Measurements from ENCODE around the gene HSPA4.

HSPA4 gene

DNA sequence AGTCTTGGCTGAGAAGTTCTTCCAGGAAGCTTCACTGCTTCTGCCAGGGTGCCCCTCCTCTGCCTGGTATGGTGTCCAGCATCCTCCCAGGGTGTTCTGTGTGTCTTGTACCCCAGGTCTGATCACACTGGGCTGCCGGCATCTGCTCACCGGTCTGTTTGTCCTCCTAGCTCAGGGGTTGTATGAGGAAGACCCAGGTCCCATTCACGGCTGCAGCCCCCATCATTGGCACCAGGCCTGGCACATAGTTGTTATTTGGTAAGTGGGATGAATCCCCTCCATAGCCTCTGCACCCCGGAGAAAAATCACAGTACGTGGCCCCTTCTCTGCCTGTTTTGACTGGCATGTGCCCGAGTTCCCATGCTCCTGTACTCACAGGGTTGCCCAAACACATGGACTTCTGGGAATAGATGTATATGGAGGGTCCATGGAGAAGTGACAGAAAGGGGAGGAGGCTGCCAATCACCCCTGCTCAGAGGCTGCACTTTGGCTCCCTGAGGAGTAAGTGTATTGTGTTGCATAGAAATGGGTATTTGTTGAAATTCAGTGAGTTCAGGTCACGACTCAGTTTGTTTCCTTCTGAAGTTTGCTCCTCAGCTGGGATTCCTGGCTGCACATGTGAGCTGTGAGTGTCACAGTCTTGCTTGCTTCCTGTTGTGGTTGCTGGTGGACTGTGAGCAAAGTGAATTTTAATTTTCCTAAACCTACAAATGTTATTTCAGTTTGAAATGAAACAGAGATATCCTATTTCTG lies 96.2 kb downstream of the HSPA4 start:
- ChIA-PET POLR2A (no interaction called here), CTCF (no interaction called here)
- no peak overlapping the region for H3K4me3 ChIP-seq (ENCODE audit: low read depth, low read length)
- DNase-seq (ENCODE audit: low read depth, low spot score) = no peak
- TF ChIP-seq, protein P1, sequence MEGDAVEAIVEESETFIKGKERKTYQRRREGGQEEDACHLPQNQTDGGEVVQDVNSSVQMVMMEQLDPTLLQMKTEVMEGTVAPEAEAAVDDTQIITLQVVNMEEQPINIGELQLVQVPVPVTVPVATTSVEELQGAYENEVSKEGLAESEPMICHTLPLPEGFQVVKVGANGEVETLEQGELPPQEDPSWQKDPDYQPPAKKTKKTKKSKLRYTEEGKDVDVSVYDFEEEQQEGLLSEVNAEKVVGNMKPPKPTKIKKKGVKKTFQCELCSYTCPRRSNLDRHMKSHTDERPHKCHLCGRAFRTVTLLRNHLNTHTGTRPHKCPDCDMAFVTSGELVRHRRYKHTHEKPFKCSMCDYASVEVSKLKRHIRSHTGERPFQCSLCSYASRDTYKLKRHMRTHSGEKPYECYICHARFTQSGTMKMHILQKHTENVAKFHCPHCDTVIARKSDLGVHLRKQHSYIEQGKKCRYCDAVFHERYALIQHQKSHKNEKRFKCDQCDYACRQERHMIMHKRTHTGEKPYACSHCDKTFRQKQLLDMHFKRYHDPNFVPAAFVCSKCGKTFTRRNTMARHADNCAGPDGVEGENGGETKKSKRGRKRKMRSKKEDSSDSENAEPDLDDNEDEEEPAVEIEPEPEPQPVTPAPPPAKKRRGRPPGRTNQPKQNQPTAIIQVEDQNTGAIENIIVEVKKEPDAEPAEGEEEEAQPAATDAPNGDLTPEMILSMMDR (IDR thresholded peaks at IDR 0.05; ENCODE audit: insufficient read depth, low read length, missing control alignments) = no peak

DNA sequence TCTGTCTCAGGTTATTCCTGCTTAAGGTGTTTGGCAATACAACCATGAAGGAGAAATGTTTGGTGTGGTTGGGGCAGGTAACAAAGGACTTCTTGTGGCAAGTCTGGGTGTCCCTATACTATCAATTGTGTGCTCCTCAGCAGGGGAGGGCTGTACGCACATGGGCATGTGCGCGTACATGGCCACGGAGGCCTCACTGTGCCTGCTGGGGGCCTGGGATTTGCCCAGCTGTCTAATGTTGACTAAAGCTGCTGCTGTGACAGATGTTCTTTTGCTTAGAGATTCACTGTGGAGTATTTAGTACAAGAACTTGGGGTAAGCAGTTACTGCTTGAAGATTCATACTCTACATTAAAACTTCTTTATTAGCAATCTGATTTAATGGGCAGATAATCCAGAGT lies 97.5 kb downstream of the HSPA4 start:
- H3K4me3 ChIP-seq (ENCODE audit: low read depth, low read length) = no peak overlapping the region
- POLR2A ChIA-PET = no interaction called here
- DNase-seq (ENCODE audit: low read depth, low spot score) = no peak
- CTCF ChIA-PET = no interaction called here
- TF ChIP-seq, protein P1 (IDR thresholded peaks at IDR 0.05; ENCODE audit: insufficient read depth, low read length, missing control alignments) = no peak

DNA sequence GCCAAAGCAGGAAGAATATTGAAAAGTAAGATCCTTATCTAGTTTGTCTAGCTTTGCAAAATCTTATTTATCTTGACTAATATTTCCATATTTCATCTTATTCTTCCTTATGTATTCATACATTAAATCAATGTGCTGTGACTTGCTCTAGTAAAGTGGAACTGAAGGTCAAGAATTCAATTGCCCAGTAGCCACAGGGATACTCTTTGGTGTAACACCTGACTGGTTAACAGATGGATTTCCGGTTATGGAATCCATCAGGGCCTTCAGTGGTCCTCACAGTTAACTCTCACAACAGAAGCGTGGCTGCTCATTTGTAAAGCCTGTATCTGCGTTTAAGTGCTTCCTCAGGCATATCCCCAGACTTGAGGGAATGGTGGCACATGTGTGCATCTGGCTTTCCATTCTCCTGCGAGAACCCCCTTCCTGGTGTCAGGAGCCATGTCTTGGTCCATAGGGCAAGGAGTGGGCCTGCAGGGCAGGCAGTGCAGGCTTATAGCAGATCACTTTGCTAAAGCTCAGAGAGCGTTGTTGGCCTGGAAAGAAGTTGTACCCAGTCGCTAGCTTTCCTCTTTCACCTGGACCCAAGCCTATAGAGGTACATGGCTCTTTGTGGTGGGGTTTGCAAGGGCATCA lies 99.2 kb downstream of the HSPA4 start:
- TF ChIP-seq, protein P1 (IDR thresholded peaks at IDR 0.05; ENCODE audit: insufficient read depth, low read length, missing control alignments) = no peak
- ChIA-PET CTCF (no interaction called here), POLR2A (no interaction called here)
- H3K4me3 ChIP-seq (ENCODE audit: low read depth, low read length) = no peak overlapping the region
- DNase-seq (ENCODE audit: low read depth, low spot score) = no peak

- DNase-seq (ENCODE audit: low read depth, low spot score) = no peak
- ChIA-PET POLR2A (no interaction called here), CTCF (no interaction called here)
- no peak overlapping the region for H3K4me3 ChIP-seq (ENCODE audit: low read depth, low read length)
- TF ChIP-seq, protein P1 (IDR thresholded peaks at IDR 0.05; ENCODE audit: insufficient read depth, low read length, missing control alignments) = no peak
These were observed 102.7 kb downstream of the HSPA4 start for GRCh38 chr5:133154274-133155075.

GRCh38 chr5:133155326-133155969 lies 103.6 kb downstream of the HSPA4 start:
- ChIA-PET CTCF (no interaction called here), POLR2A (no interaction called here)
- TF ChIP-seq, protein P1 (IDR thresholded peaks at IDR 0.05; ENCODE audit: insufficient read depth, low read length, missing control alignments) = no peak
- DNase-seq (ENCODE audit: low read depth, low spot score) = no peak
- H3K4me3 ChIP-seq (ENCODE audit: low read depth, low read length) = no peak overlapping the region
